HepG2 (cell line): ENCODE results near the gene CIDEA. TPM values are rescaled to one million over a fixed set of nuclear protein-coding genes. Genes with fewer than 3 reads are reported as not detected.

Experiments used
- ATAC-seq: fragments of 200-7000 bp; cut with Tn5 transposase; 3 replicates; pipeline ENCODE4 v1.9.1; 2020; ENCODE audit warnings: mild to moderate bottlenecking, moderate library complexity
- BruUV-seq: library from RNA; stranded (reverse); fragments of 400-500 nt; replicated peaks from 2 replicates; lab custom pipeline; 2021; lab: Mats Ljungman, UMichigan
- CTCF ChIA-PET: fragments of 300-600 bp; formaldehyde crosslinking; extraction: SDS; loops from one replicate; lab custom pipeline; 2021; ENCODE audit warnings: low total read pairs, inconsistent platforms, low intra/inter-chr PET ratio; lab: Yijun Ruan, JAX
- POLR2A ChIA-PET: fragments of 350-600 bp; sonication (Branson Sonifier 250); formaldehyde crosslinking; loops from one replicate; lab custom pipeline; 2020; ENCODE audit warnings: antibody characterized with exemption, inconsistent platforms; lab: Yijun Ruan, JAX
- DNase-seq: peaks from one replicate; pipeline ENCODE4 v3.0.0-alpha.2; 2015; ENCODE audit warnings: low spot score
- FAIRE-seq: peaks from 3 replicates; lab custom pipeline; 2011; peaks lifted over from hg19 to GRCh38; lab: Jason Lieb, UNC
- H2AFZ ChIP-seq: one replicate; pipeline ENCODE4 v1.6.1; 2011; ENCODE audit warnings: low read length, inconsistent platforms
- H3K27ac ChIP-seq: fragments of 300-600 bp; 3 replicates; pipeline ENCODE4 v1.8.0; 2011; ENCODE audit warnings: mixed run types, mild to moderate bottlenecking, mixed read lengths, low read length, inconsistent platforms; ENCODE audit not compliant: insufficient read depth; ENCODE audit errors: extremely low read length
- H3K27me3 ChIP-seq, 2 experiments: fragments of 200-600 bp in 1 of 2; 2 replicates in 1 of 2; 3 replicates in 1 of 2; pipeline versions ENCODE4 v1.6.0 to v1.8.0; 2011; ENCODE audit warnings: low read length in 2 of 2, mild to moderate bottlenecking in 2 of 2, moderate library complexity in 2 of 2, inconsistent platforms in 1 of 2; ENCODE audit not compliant: insufficient read depth in 2 of 2, control insufficient read depth in 1 of 2
- H3K36me3 ChIP-seq, 2 experiments: fragments of 200-600 bp in 1 of 2; replicated peaks in 1 of 2; 2 replicates in 1 of 2; 3 replicates in 1 of 2; pipeline versions ENCODE4 v1.5.1 to v1.8.0; 2011; ENCODE audit warnings: low read length in 2 of 2, inconsistent platforms in 1 of 2; ENCODE audit not compliant: insufficient read depth in 2 of 2, control insufficient read depth in 1 of 2
- H3K4me1 ChIP-seq: 2 replicates; pipeline ENCODE4 v1.5.1; 2012; ENCODE audit warnings: low read length, inconsistent platforms; ENCODE audit not compliant: insufficient read depth
- H3K4me2 ChIP-seq: 2 replicates; pipeline ENCODE4 v1.6.0; 2011; ENCODE audit warnings: low read depth, low read length, inconsistent platforms
- H3K4me3 ChIP-seq, 3 experiments: fragments of 200-600 bp in 1 of 3; sonication (generic), shearing (Covaris generic) in 1 of 3; replicated peaks in 1 of 3; 2 replicates each; pipeline ENCODE4 v1.5.1; 2011 to 2016; ENCODE audit warnings: low read length in 3 of 3, inconsistent platforms in 2 of 3, low read depth in 2 of 3, mild to moderate bottlenecking in 2 of 3, control low read depth in 1 of 3, mixed read lengths in 1 of 3; ENCODE audit not compliant: insufficient read depth in 1 of 3
- H3K79me2 ChIP-seq: one replicate; pipeline ENCODE4 v1.6.1; 2011; ENCODE audit warnings: low read length, inconsistent platforms; ENCODE audit not compliant: insufficient read depth
- H3K9ac ChIP-seq: 2 replicates; pipeline ENCODE4 v1.6.0; 2011; ENCODE audit warnings: mild to moderate bottlenecking, low read depth, low read length, inconsistent platforms; ENCODE audit not compliant: insufficient read depth
- H3K9me3 ChIP-seq: 2 replicates; pipeline ENCODE4 v1.5.1; 2012; ENCODE audit warnings: mild to moderate bottlenecking, low read length
- H4K20me1 ChIP-seq: 2 replicates; pipeline ENCODE4 v1.6.0; 2011; ENCODE audit warnings: inconsistent platforms, mild to moderate bottlenecking, low read length, moderate library complexity; ENCODE audit not compliant: insufficient read depth
- ARID3A ChIP-seq: IDR thresholded peaks from 2 replicates; pipeline ENCODE4 v1.6.1; 2012; ENCODE audit warnings: low read depth, low read length, improper control_type of control experiment
- CSRNP2 ChIP-seq: sonication (generic); formaldehyde crosslinking; conservative IDR thresholded peaks from 2 replicates; pipeline ENCODE4 v1.8.0; 2022; ENCODE audit warnings: low read depth, missing genetic modification reagents
- HNRNPL ChIP-seq: fragments of 200-400 bp; formaldehyde crosslinking; IDR thresholded peaks from 2 replicates; pipeline ENCODE4 v1.6.1; 2017; ENCODE audit warnings: mild to moderate bottlenecking, low read depth, low read length
- MED8 ChIP-seq: sonication (generic); formaldehyde crosslinking; IDR thresholded peaks from 2 replicates; pipeline ENCODE4 v1.8.1; 2023; ENCODE audit warnings: mild to moderate bottlenecking, missing genetic modification reagents; ENCODE audit not compliant: insufficient replicate concordance
- MIXL1 ChIP-seq: IDR thresholded peaks from 2 replicates; pipeline ENCODE4 v1.6.1; 2016
- NCOR1 ChIP-seq: fragments of 200-600 bp; sonication (generic); IDR thresholded peaks from 2 replicates; pipeline ENCODE4 v1.7.0; 2017; ENCODE audit warnings: antibody characterized with exemption, low read length, borderline replicate concordance
- NR2F6 ChIP-seq, 2 experiments: IDR thresholded peaks; 2 replicates each; pipeline ENCODE4 v1.6.1; 2016; ENCODE audit warnings: antibody characterized with exemption in 1 of 2, mild to moderate bottlenecking in 1 of 2
- POLR2AphosphoS5 ChIP-seq: IDR thresholded peaks from 2 replicates; pipeline ENCODE4 v1.6.1; 2012; ENCODE audit warnings: low read depth, low read length
- ZFX ChIP-seq: sonication (generic); formaldehyde crosslinking; IDR thresholded peaks from 2 replicates; pipeline ENCODE4 v1.4.0; 2020; ENCODE audit warnings: mild to moderate bottlenecking, low read depth, missing genetic modification reagents, moderate library complexity
- ZNF280B ChIP-seq: sonication (generic); formaldehyde crosslinking; IDR thresholded peaks from 2 replicates; pipeline ENCODE4 v1.5.0; 2020; ENCODE audit warnings: missing genetic modification reagents, mild to moderate bottlenecking, borderline replicate concordance
- ZNF589 ChIP-seq: sonication (generic); formaldehyde crosslinking; conservative IDR thresholded peaks from 2 replicates; pipeline ENCODE4 v1.8.0; 2022; ENCODE audit warnings: mild to moderate bottlenecking, moderate library complexity, missing genetic modification reagents
- ZNF614 ChIP-seq: IDR thresholded peaks from 2 replicates; pipeline ENCODE4 v1.6.1; 2018; ENCODE audit warnings: missing biosample characterization, missing genetic modification reagents, inconsistent platforms, borderline replicate concordance
- ZNF724P ChIP-seq: sonication (generic); formaldehyde crosslinking; IDR thresholded peaks from 2 replicates; pipeline ENCODE4 v1.8.0; 2022; ENCODE audit warnings: missing genetic modification reagents, borderline replicate concordance
- WGBS: methylation state at CpG from one replicate; pipeline ENCODE4 v1.1.6; 2017; ENCODE audit warnings: low lambda C conversion rate; 5-methylcytosine and 5-hydroxymethylcytosine counted together
- in situ Hi-C: cut with HindIII; loops from 2 replicates; pipeline ENCODE4 v1.10.0; 2017; ENCODE audit warnings: low pct_unique_long_range_greater_than_20kb; ENCODE audit not compliant: extremely low pct_ligation_motif_present
- intact Hi-C: fragments of 100-400 bp; cut with micrococcal nuclease; formaldehyde crosslinking; loops from one replicate; pipeline ENCODE4 v1.10.0; 2022; ENCODE audit not compliant: unreplicated experiment
- polyA plus RNA-seq, 8 experiments: library from polyadenylated mRNA; depleted of rRNA in 3 of 8; stranded (reverse) in 7 of 8; unstranded in 1 of 8; fragments of >200 nt; fragmentation: Illumina TruSeq in 4 of 8; extraction: Trizol in 4 of 8; gene quantifications; 2 replicates each; pipeline versions ENCODE4 v1.2.1 to v1.2.3, GENCODE V29; 2011 to 2016; ENCODE audit warnings: low read depth in 4 of 8, missing spikeins in 1 of 8, mixed read lengths in 1 of 8; ENCODE audit not compliant: insufficient read depth in 1 of 8
- total RNA-seq, 5 experiments: library from RNA; depleted of rRNA; stranded (reverse); fragments of >200 nt; fragmentation: Illumina TruSeq; extraction: Trizol; gene quantifications; 2 replicates each; pipeline ENCODE4 v1.2.3, GENCODE V29; 2016; ENCODE audit warnings: low read depth in 1 of 5

The CIDEA gene
- total and polyA plus RNA-seq, 2 of the 13 experiments (the other 11 are each of a cell fraction or from before 2014, with no cell fraction given): not detected

- no peak overlapping the region for H3K27ac ChIP-seq
- in situ Hi-C loops: no loop called here
- no peak overlapping the region for H3K4me3 ChIP-seq
- H2AFZ ChIP-seq: no peak overlapping the region
- intact Hi-C loops: no loop called here
- TF ChIP-seq NR2F6 (IDR thresholded peaks at IDR 0.05) (0 out of 2 replicates have a peak, but pooled peaks have one; percentile 9), NR2F6 (CRISPR knock-in tag; IDR thresholded peaks at IDR 0.05) (no peak), ZNF724P (CRISPR knock-in tag) (no peak)
- no peak overlapping the region for H3K4me2 ChIP-seq
- no peaks in the 10 kb centered on the region for H3K79me2 ChIP-seq
- peaks cover 33% of the 10 kb centered on the region for H3K4me1 ChIP-seq
- no peak for DNase-seq
- H3K36me3 ChIP-seq: no peaks in the 10 kb centered on the region
- FAIRE-seq: no peak
- ChIA-PET POLR2A (interaction anchor here (1.2 kb wide), 1 partner anchor 12 kb away, joined by 3 read pairs; no protein-coding TSS in a partner anchor), CTCF (no interaction called here)
- H4K20me1 ChIP-seq: no peaks in the 10 kb centered on the region
- H3K9me3 ChIP-seq: no peaks in the 10 kb centered on the region
- no TSS peak for BruUV-seq
- peaks cover 3 to 33% of the 10 kb centered on the region in 2 experiments; a peak in 4 of 5 replicates for H3K27me3 ChIP-seq
- WGBS: 28% methylated on average over 6 of the region's 6 CpGs
- no peak overlapping the region for H3K9ac ChIP-seq
- no peak for ATAC-seq
Measured at GRCh38 chr18:12291161-12291560, 37.0 kb downstream of the CIDEA start.

GRCh38 chr18:12291690-12292089 lies 37.5 kb downstream of the CIDEA start:
- Histone ChIP-seq H3K4me1 (peaks cover 33% of the 10 kb centered on the region), H3K27ac (no peak overlapping the region), H2AFZ (no peak overlapping the region), H3K36me3 (no peaks in the 10 kb centered on the region), H3K9ac (no peak overlapping the region), H3K79me2 (no peaks in the 10 kb centered on the region), H3K9me3 (no peaks in the 10 kb centered on the region), H3K4me3 (no peak overlapping the region), H3K4me2 (no peak overlapping the region), H3K27me3 (peaks cover 4 to 38% of the 10 kb centered on the region in 2 experiments; a peak in 4 of 5 replicates), H4K20me1 (no peaks in the 10 kb centered on the region)
- POLR2A ChIA-PET: interaction anchor here (1.2 kb wide), 1 partner anchor 13 kb away, joined by 3 read pairs; no protein-coding TSS in a partner anchor
- in situ Hi-C loops (no loop called here), intact Hi-C loops (no loop called here)
- no TSS peak for BruUV-seq
- WGBS: 51% methylated on average over 13 of the region's 14 CpGs
- no peak for FAIRE-seq
- no peak for ATAC-seq
- DNase-seq: no peak
- CTCF ChIA-PET: no interaction called here
- TF ChIP-seq HNRNPL (no peak), ARID3A (no peak), ZNF589 (CRISPR knock-in tag) (no peak), ZNF614 (no peak), ZNF280B (CRISPR knock-in tag) (no peak), ZFX (CRISPR knock-in tag) (no peak), MED8 (no peak), POLR2AphosphoS5 (no peak), NCOR1 (no peak), CSRNP2 (no peak), MIXL1 (no peak)
